Pancreas (tissue), 10 donors: ENCODE measurements around the gene ARCN1. TPM values are rescaled to one million over a fixed set of nuclear protein-coding genes. Genes with fewer than 3 reads are reported as not detected.

ENCODE experiments used
- ATAC-seq, 4 donors: fragments of 200-7000 bp; cut with Tn5 transposase; one replicate each; pipeline versions ENCODE4 v1.8.0 to v1.9.1; 2020; ENCODE audit warnings: mild to moderate bottlenecking in 4 of 4, moderate library complexity in 4 of 4
- DNase-seq, 6 donors: peaks; one replicate each; pipeline ENCODE4 v3.0.0-alpha.2; 2020
- FAIRE-seq: peaks from 2 replicates; lab custom pipeline; 2012; peaks lifted over from hg19 to GRCh38; lab: Jason Lieb, UNC
- H3K27ac ChIP-seq, 4 donors: fragments of 200-600 bp; sonication (generic); 1 replicate in 3 of 4; 2 replicates in 1 of 4; pipeline versions ENCODE4 v1.5.0 to v1.8.0; 2020
- H3K27me3 ChIP-seq, 4 donors: fragments of 200-600 bp; one replicate each; pipeline ENCODE4 v1.8.0; 2021
- H3K36me3 ChIP-seq, 3 donors: fragments of 200-600 bp; sonication (generic) in 1 of 3; one replicate each; pipeline versions ENCODE4 v1.5.0 to v1.8.0; 2020 to 2021
- H3K4me1 ChIP-seq, 3 donors: fragments of 200-600 bp; one replicate each; pipeline ENCODE4 v1.8.0; 2021
- H3K4me3 ChIP-seq, 4 donors: fragments of 200-600 bp; sonication (generic) in 2 of 4; one replicate each; pipeline versions ENCODE4 v1.5.0 to v1.8.0; 2020 to 2021
- H3K9me3 ChIP-seq, 4 donors: fragments of 200-600 bp; one replicate each; pipeline ENCODE4 v1.8.0; 2021
- WGBS, 2 donors: extraction: QIAGEN DNeasy Blood & Tissue Kit; methylation state at CpG; one replicate each; pipeline ENCODE4 v1.1.7; 2013; 5-methylcytosine and 5-hydroxymethylcytosine counted together
- intact Hi-C, 3 donors: fragments of 100-400 bp; cut with DNase I; formaldehyde crosslinking; loops; one replicate each; pipeline versions ENCODE4 v1.11.1 to v1.14.2; 2022
- polyA plus RNA-seq, 2 donors: library from polyadenylated mRNA; stranded (reverse); fragments of 200-250 nt; gene quantifications; one replicate each; pipeline ENCODE4 v1.2.3, GENCODE V29; 2013
- total RNA-seq, 6 donors: library from RNA; stranded (reverse); fragmentation: NEBNext Ultra II Directional in 4 of 6; extraction: Animal tissue kit (Norgen Biotek cat#: 25700) in 4 of 6; gene quantifications; one replicate each; pipeline versions ENCODE4 v1.2.1 to v1.2.4, GENCODE V29; 2021 to 2023
- TF ChIP-seq, protein P1 (sequence below), 4 donors: fragments of 200-600 bp; sonication (generic) in 3 of 4; IDR thresholded peaks; one replicate each; pipeline versions ENCODE4 v1.5.0 to v1.8.0; 2021; ENCODE audit warnings: antibody characterized with exemption in 4 of 4
- donor health status: healthy with polysubstance abuse.
- donor health status: DM: no; HTN: no; CAD: no; lungs with moderate emphysema.
- donor health status: DM: no; HTN: no; CAD: no.
- donor health status: control.
- donor health status: control.
- donor health status: Bipolar disorder and iron deficiency.
- donor health status: DM: yes; HTN: yes; CAD: no.
- donor health status: DM: no; HTN: no; CAD: no.
- donor health status: DM: no; HTN: no; CAD: no.
- donor health status: DM: yes; HTN: yes; CAD: no.

ARCN1 gene
- total and polyA plus RNA-seq, 8 donors, result 39.8 to 105 (median 86.3) TPM

- no peak for FAIRE-seq
- H3K4me1 ChIP-seq, result peaks cover 6 to 7% (median 6%) of the 10 kb centered on the region in 3 donors
- TF ChIP-seq, protein P1, sequence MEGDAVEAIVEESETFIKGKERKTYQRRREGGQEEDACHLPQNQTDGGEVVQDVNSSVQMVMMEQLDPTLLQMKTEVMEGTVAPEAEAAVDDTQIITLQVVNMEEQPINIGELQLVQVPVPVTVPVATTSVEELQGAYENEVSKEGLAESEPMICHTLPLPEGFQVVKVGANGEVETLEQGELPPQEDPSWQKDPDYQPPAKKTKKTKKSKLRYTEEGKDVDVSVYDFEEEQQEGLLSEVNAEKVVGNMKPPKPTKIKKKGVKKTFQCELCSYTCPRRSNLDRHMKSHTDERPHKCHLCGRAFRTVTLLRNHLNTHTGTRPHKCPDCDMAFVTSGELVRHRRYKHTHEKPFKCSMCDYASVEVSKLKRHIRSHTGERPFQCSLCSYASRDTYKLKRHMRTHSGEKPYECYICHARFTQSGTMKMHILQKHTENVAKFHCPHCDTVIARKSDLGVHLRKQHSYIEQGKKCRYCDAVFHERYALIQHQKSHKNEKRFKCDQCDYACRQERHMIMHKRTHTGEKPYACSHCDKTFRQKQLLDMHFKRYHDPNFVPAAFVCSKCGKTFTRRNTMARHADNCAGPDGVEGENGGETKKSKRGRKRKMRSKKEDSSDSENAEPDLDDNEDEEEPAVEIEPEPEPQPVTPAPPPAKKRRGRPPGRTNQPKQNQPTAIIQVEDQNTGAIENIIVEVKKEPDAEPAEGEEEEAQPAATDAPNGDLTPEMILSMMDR (IDR thresholded peaks at IDR 0.05), result no peak
These were observed 50.4 kb downstream of the ARCN1 start for GRCh38 chr11:118622376-118623268.

DNA sequence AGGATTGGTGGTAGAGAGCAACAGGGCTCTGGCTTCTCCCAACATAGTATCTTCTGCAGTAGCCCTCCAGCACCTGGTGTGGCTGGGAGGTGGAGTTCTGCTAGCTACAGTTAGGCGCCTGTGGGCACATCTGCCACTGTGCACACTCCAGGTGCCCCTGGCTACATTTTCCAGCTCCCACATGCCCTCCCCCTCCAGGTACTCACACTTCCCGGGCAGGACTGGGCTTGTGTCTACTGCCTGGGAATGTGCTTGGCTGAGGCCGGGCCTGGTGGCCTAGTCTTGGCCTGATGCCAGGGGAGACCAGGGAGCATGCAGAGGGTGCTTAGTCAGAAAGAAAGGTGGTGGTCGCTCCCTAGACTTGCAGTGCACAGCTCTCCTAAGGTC lies 51.1 kb downstream of the ARCN1 start:
- WGBS, 2 donors, result 45 to 51% methylated on average over 4 of the region's 4 CpGs
- H3K27ac ChIP-seq, result peak overlapping the region in 2 of 4 donors; percentile 26 to 63
- H3K4me3 ChIP-seq, result no peak overlapping the region
- DNase-seq, result peak in 1 of 6 donors; percentile 52
- no peak for FAIRE-seq
- H3K27me3 ChIP-seq, result no peaks in the 10 kb centered on the region
- peaks cover 6 to 7% (median 6%) of the 10 kb centered on the region in 3 donors for H3K4me1 ChIP-seq
- intact Hi-C loops, result no loop called here
- H3K36me3 ChIP-seq, result peaks cover 0 to 18% (median 0%) of the 10 kb centered on the region in 3 donors
- TF ChIP-seq, protein P1 (IDR thresholded peaks at IDR 0.05), result no peak
- H3K9me3 ChIP-seq, result no peaks in the 10 kb centered on the region
- ATAC-seq, result peak in 3 of 4 donors; percentile 3 to 23 (median 12)

More at GRCh38 chr11:118622376-118623268, 50.4 kb downstream of the ARCN1 start:
- H3K4me3 ChIP-seq, result peak overlapping the region in 1 of 4 donors; percentile 46
- peak overlapping the region in 2 of 4 donors; percentile 26 to 63 for H3K27ac ChIP-seq
- H3K27me3 ChIP-seq, result no peaks in the 10 kb centered on the region
- peaks cover 0 to 12% (median 0%) of the 10 kb centered on the region in 3 donors for H3K36me3 ChIP-seq
- peak in 1 of 6 donors; percentile 45 for DNase-seq
- peak in 3 of 4 donors; percentile 23 to 39 (median 37) for ATAC-seq
- 55 to 63% methylated on average over 9 of the region's 9 CpGs for WGBS, 2 donors
- intact Hi-C loops, result no loop called here
- no peaks in the 10 kb centered on the region for H3K9me3 ChIP-seq

GRCh38 chr11:118625036-118625690 lies 53.0 kb downstream of the ARCN1 start:
- H3K27ac ChIP-seq, result no peak overlapping the region

GRCh38 chr11:118625976-118626375 lies 53.8 kb downstream of the ARCN1 start:
- no peak for FAIRE-seq
- peaks cover under 1 to 6% (median 6%) of the 10 kb centered on the region in 3 donors for H3K4me1 ChIP-seq
- TF ChIP-seq, protein P1 (IDR thresholded peaks at IDR 0.05), result no peak

More at GRCh38 chr11:118625036-118625690, 53.0 kb downstream of the ARCN1 start:
- no peak for FAIRE-seq
- TF ChIP-seq, protein P1 (IDR thresholded peaks at IDR 0.05), result no peak
- Histone ChIP-seq H3K9me3 (no peaks in the 10 kb centered on the region), H3K4me3 (no peak overlapping the region), H3K27me3 (no peaks in the 10 kb centered on the region), H3K36me3 (peaks cover 0 to 24% (median 0%) of the 10 kb centered on the region in 3 donors), H3K4me1 (peaks cover 6 to 7% (median 6%) of the 10 kb centered on the region in 3 donors)
- WGBS, 2 donors, result 83 to 88% methylated on average over 6 of the region's 6 CpGs
- no peak for DNase-seq
- intact Hi-C loops, result no loop called here
- no peak for ATAC-seq

More at GRCh38 chr11:118625976-118626375, 53.8 kb downstream of the ARCN1 start:
- ATAC-seq, result no peak
- peaks cover 0 to 24% (median 0%) of the 10 kb centered on the region in 3 donors for H3K36me3 ChIP-seq
- intact Hi-C loops, result no loop called here
- WGBS, 2 donors, result 87 to 92% methylated on average over 2 of the region's 2 CpGs
- H3K27me3 ChIP-seq, result no peaks in the 10 kb centered on the region
- H3K4me3 ChIP-seq, result no peak overlapping the region
- no peaks in the 10 kb centered on the region for H3K9me3 ChIP-seq
- H3K27ac ChIP-seq, result no peak overlapping the region
- no peak for DNase-seq
